ENCODE results near the gene TRIM14.
A peak's percentile ranks its signal among the peaks of the same experiment; 100 is the strongest.

Gene TRIM14

GRCh38 chr9:98118640-98119601 lies at the start of gene TRIM14:
Gene TRIM14, minus strand, starts transcription at chr9:98119222. Its CDS starts 34 bp downstream, at chr9:98119188.
- DNase-seq = peak; percentile 61

DNA sequence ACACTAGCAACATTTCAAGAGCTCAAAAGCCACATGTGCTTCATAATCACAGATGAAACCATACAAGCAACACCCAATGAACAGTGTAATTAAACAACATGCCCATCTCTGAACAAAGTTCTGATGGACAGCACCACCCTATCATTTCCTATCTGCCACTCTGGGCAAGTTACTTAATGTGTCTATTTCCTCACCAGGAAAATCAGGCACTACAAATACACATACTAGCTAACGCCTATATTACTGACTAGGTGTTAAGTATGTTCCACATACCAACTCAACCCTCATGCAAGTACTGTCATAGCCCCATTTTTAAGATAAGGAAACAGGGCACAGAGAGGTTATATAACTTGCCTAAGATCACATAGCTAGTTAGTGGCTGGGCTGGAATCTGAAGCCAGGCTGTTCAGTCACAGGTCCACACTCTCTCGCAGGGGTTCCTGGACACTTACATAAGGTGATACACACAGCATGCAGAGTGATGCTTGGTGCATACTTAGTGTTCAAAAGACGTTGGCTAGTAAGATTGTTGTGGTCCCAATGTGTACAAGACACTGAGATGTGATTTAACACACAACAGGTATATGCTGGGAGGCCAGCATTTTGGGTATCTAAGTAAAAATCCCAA lies 49.2 kb upstream of the TRIM14 start:
- no peak for DNase-seq

DNA sequence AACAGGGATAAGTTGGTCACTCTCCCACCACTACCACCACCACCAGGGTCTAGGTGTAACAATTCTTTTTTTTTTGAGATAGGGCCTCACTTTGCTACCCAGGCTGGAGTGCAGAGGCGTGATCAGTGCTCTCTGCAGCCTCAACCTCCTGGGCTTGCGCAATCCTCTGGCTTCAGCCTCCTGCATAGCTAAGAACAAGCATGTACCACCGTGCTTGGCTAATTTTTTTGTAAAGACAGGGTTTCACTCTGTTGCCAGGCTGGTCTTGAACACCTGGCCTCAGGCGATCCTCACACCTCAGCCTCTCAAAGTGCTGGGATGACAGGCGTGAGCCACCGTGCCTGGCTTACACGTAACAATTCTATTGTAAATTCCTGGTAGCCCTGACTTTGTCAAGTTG lies 45.9 kb upstream of the TRIM14 start:
- DNase-seq = no peak

GRCh38 chr9:98162613-98163012 lies 43.6 kb upstream of the TRIM14 start:
- no peak for DNase-seq

- DNase-seq = no peak
These were observed 42.8 kb upstream of the TRIM14 start for GRCh38 chr9:98161851-98162250.

- DNase-seq = no peak
These were observed 40.8 kb upstream of the TRIM14 start for GRCh38 chr9:98159790-98160189.

- DNase-seq = no peak
These were observed 40.3 kb upstream of the TRIM14 start for GRCh38 chr9:98159301-98159700.

DNA sequence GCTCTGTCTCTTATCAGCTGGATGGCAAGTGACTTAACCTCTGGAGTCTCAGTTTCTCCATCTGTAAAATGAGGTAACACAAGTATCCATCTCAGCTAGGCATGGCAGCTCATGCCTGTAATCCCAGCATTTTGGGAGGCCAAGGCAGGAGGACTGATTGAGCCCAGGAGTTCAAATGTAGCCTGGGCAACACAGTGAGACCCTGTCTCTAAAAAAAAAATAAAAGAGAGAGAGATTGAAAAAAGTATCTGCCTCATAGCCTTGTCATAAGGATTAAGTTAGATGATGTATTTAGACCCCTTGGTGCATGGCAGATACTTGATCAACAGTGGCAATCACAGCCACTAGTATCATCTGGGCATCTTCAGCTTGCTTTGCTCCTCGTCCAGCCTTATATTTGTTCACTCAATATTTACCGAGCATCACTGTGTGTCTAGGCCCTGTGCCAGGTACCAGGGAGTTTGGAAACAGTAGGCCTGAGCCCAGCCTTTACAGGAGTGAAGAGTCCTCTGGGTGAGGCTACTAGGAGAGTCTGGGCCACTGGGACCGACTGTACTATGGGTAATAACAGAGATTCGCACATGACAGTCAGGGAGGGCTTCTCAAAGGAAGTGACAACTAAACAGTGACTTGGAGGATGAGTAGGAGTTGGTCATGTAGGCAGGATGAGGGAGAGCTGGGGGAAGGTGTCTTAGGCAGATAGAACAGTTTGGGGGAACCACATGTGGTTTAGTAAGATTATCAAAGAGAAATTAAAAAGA lies 39.2 kb upstream of the TRIM14 start:
- no peak for DNase-seq

DNA sequence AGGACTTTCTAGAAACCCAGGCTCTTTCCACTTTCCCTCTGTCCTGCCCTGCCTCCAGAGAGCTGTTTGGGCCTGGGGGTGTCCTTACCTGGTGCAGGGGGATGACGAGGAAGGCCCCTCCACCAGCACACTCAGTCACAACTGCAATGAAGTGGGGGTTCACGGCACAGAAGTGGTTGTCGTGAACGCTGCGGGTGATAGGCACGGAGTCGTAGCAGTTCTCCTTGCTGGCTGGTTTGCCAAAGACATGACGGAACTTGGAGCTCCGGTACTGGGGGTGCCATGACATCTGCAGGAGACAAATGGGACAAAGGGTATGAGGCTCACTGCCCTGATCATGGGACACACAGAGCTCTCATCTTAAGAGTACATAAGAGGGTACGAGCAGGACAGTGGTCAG lies 38.4 kb upstream of the TRIM14 start:
- no peak for DNase-seq

DNA sequence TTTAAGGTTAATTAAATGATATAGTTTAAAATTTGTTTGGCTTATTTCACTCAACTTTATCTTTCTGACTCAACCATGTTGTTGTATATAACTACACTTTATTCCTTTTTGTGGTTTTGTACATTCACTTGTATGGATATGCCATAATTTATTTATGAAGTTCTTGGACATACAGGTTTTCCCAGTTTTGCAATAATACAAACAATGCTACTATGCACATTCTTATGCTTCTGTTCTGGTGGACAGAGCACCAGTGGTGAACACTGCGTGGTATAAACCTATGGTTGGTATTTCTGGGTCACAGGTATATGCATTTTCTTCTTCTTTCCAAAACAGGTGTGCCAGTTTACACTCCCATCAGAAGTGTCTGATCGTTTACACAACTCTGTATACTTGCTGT lies 35.7 kb upstream of the TRIM14 start:
- DNase-seq = no peak

GRCh38 chr9:98152526-98152925 lies 33.5 kb upstream of the TRIM14 start:
- no peak for DNase-seq

GRCh38 chr9:98150721-98151120 lies 31.7 kb upstream of the TRIM14 start:
- no peak for DNase-seq

DNA sequence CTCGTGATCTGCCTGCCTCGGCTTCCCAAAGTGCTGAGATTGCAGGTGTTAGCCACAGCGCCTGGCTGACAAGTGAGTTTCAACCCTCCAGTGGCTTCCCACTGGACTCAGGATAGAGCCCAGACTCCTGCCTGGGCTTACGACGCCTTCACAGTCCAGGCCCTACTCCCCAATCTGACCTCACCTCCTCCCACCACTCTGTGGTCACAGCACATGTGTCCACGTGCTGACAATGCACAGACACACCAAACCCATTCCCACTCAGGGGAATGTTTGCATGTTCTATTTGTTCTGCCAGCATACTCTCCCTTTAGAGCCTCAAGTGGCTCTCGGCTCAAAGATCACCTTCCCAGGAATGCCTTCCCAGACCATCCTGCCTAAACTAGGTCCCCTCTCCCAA lies 31.1 kb upstream of the TRIM14 start:
- no peak for DNase-seq

DNA sequence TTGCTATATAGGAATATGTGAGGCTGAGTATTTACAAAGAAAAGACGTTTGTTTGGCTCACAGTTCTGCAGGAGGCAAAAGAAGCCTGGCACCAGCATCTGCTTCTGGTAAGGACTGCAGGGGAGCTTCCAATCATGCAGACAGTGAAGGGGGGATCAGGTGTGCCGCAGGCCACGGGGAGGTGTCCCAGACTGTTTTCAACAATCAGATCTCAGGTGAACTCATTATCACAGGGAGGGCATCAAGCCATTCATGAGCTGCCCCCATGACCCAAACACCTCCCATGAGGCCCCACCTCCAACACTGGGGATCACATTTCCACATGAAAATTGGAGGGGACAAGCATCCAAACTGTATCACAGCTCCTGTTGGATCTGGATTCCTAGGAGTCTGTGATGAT lies 30.4 kb upstream of the TRIM14 start:
- DNase-seq = no peak

GRCh38 chr9:98148486-98148885 lies 29.5 kb upstream of the TRIM14 start:
- no peak for DNase-seq

- no peak for DNase-seq
These were observed 28.6 kb upstream of the TRIM14 start for GRCh38 chr9:98147582-98147981.

DNA sequence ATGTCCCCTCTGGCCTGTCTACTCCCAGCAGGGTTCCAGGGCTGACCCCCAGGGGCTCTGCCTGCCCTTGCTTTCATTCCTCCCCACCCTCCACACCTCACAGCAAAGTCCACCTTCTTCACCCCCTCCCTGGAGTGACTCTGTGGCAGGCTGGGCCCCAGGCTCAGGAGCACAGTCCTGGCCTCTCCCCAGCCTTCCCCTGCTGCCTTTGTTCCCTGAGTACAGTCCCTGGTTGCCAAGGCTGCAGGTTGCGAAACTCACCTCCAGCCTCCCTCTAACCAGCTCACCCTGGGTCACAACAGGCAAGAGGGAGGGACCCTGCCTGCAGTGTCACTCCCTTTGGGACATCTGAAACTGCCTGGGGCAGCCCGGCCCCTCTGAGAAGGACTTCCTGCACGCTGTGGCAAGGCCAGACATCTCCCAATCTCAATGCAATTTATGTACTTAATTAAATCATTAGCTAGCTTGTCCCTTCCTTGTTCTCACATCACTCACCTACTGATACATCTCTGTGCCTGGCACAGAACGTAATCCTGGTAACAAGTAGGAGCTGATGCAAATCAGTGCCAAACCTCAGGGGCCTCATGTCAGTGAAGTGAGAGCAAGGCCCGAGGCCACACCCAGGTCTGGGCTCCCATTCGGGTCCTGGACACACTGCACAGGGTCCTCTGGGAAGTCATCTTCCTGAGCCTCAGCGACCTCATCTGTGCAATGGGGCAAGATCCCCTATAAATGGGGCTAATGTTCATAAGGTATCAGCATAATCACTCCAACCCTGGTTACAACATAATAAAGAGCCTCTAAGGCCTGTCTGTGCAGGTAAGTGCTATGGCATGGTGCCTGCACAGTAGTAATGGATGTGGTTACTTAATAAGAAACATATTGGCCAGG lies 27.3 kb upstream of the TRIM14 start:
- DNase-seq = peak; percentile 7

- no peak for DNase-seq
These were observed 25.6 kb upstream of the TRIM14 start for GRCh38 chr9:98144631-98145030.

DNA sequence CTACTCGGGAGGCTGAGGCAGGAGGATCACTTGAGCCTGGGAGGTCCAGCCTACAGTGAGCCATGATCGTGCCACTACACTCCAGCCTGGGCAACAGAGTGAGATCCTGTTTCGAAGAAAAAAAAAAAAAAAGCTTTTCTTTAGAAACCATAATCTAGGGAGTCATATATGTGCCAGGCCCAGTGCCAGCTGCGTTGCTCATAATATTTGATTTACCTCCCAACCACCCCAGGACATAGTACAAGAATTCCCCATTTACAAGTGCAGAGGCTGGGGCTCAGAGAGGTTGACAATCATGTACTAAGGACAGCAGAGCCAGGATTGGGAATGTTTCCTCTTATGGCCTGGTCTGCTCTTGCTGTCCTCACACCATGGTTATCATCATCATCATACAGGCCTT lies 25.1 kb upstream of the TRIM14 start:
- DNase-seq = no peak

GRCh38 chr9:98142925-98143481 lies 24.0 kb upstream of the TRIM14 start:
- DNase-seq = no peak

DNA sequence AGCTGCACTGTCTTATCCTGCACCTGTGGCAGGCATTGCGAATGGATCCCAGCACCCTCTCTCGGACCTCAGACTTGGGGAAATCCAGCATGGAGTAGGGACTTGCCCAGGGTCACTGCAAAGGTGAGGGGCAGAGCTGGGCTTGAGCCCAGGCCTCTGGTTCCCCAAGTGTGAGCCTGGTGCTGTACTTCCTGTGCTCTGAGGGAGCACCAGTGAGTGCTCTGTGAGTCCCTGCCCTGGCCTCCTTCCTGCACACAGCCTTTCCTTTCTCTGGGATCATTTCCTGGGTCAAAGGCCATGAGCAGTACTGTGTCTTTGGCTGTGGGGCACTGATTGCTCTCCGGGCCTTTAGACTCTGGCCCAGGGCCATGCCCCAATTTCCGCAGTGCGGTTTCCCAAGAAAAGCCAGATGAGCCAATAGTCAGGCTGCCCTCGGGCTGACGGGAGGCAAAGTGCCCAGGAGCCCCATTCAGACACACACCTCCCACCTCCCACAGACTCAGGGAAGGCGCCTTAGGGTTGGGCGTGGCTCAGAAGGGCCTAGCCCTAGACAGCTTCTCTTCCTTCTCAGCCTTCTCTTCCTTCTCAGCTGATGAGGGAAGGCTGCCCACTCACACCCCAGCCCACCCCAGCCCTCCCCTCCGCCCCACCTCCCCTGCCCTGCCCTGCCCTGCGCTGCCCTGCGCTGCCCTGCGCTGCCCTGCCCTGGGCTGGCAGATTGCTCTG lies 23.3 kb upstream of the TRIM14 start:
- DNase-seq = no peak

Data from CD4-positive, alpha-beta T cell treated with Interleukin-12 subunit alpha and Interleukin-12 subunit beta, for 1 hour (primary cell).